Measurements from ENCODE around the gene COBL. TPM values are rescaled to one million over a fixed set of nuclear protein-coding genes. Genes with fewer than 3 reads are reported as not detected.

The COBL gene
- total RNA-seq, 4 donors from 2014 or later: under 0.01 to 7.7 (median 2.6) TPM

- Histone ChIP-seq H3K36me3 (no peaks in the 10 kb centered on the region), H3K27ac (no peak overlapping the region), H3K9me3 (no peaks in the 10 kb centered on the region)
These were observed 33.4 kb upstream of the COBL start for GRCh38 chr7:51349820-51350545.

GRCh38 chr7:51346126-51346525, 29.5 kb upstream of the COBL start:
- TF ChIP-seq CTCF (IDR thresholded peaks at IDR 0.05) (no peak), POLR2A (IDR thresholded peaks at IDR 0.05) (no peak)
- Histone ChIP-seq H3K27ac (no peak overlapping the region), H3K4me1 (no peaks in the 10 kb centered on the region), H3K4me3 (no peak overlapping the region), H3K36me3 (no peaks in the 10 kb centered on the region), H3K9me3 (no peaks in the 10 kb centered on the region), H3K27me3 (no peaks in the 10 kb centered on the region)
- intact Hi-C loops (cut with DNase I; ENCODE audit: low total_unique reads): no loop called here
- DNase-seq: no peak

More at GRCh38 chr7:51349820-51350545, 33.4 kb upstream of the COBL start:
- Histone ChIP-seq H3K4me1 (no peaks in the 10 kb centered on the region), H3K4me3 (no peak overlapping the region), H3K27me3 (no peaks in the 10 kb centered on the region)
- TF ChIP-seq POLR2A (IDR thresholded peaks at IDR 0.05) (no peak), CTCF (IDR thresholded peaks at IDR 0.05) (no peak)
- intact Hi-C loops (cut with DNase I; ENCODE audit: low total_unique reads): no loop called here
- no peak for DNase-seq

- no peaks in the 10 kb centered on the region for H3K36me3 ChIP-seq
- H3K4me3 ChIP-seq: no peak overlapping the region
- intact Hi-C loops (cut with DNase I; ENCODE audit: low total_unique reads): no loop called here
- no peak overlapping the region for H3K27ac ChIP-seq
- H3K4me1 ChIP-seq: no peaks in the 10 kb centered on the region
- TF ChIP-seq POLR2A (IDR thresholded peaks at IDR 0.05): no peak
- H3K9me3 ChIP-seq: no peaks in the 10 kb centered on the region
- H3K27me3 ChIP-seq: no peaks in the 10 kb centered on the region
- DNase-seq: no peak
These were observed 28.0 kb upstream of the COBL start for GRCh38 chr7:51344406-51345138.

- intact Hi-C loops (cut with DNase I; ENCODE audit: low total_unique reads): no loop called here
- no peaks in the 10 kb centered on the region for H3K9me3 ChIP-seq
- no peak overlapping the region for H3K4me3 ChIP-seq
- H3K27ac ChIP-seq: no peak overlapping the region
- TF ChIP-seq POLR2A (IDR thresholded peaks at IDR 0.05) (no peak), CTCF (IDR thresholded peaks at IDR 0.05) (no peak)
- no peaks in the 10 kb centered on the region for H3K27me3 ChIP-seq
- H3K36me3 ChIP-seq: no peaks in the 10 kb centered on the region
- H3K4me1 ChIP-seq: no peaks in the 10 kb centered on the region
- DNase-seq: no peak
These were observed 24.3 kb upstream of the COBL start for GRCh38 chr7:51340936-51341335.

GRCh38 chr7:51340029-51340838, 23.6 kb upstream of the COBL start:
- H3K36me3 ChIP-seq: no peaks in the 10 kb centered on the region
- no peaks in the 10 kb centered on the region for H3K9me3 ChIP-seq
- no peak for DNase-seq
- H3K27me3 ChIP-seq: no peaks in the 10 kb centered on the region
- no peak overlapping the region for H3K4me3 ChIP-seq
- no peak overlapping the region for H3K27ac ChIP-seq
- intact Hi-C loops (cut with DNase I; ENCODE audit: low total_unique reads): no loop called here
- no peak for TF ChIP-seq POLR2A (IDR thresholded peaks at IDR 0.05)
- no peak for TF ChIP-seq CTCF (IDR thresholded peaks at IDR 0.05)
- no peaks in the 10 kb centered on the region for H3K4me1 ChIP-seq

Measured in uterus (tissue), 4 donors.